Measurements from ENCODE around the gene ELF4. TPM values are rescaled to one million over a fixed set of nuclear protein-coding genes. Genes with fewer than 3 reads are reported as not detected.

ELF4 gene
- total and polyA plus RNA-seq, 3 donors from 2014 or later = 4.2 to 10.2 (median 5.0) TPM

GRCh38 chrX:130024127-130024526 is 86.2 kb downstream of the ELF4 start:
- Histone ChIP-seq H3K27me3 (no peaks in the 10 kb centered on the region), H3K4me3 (no peak overlapping the region), H3K27ac (no peak overlapping the region), H3K4me1 (peaks cover 3% of the 10 kb centered on the region), H3K36me3 (ENCODE audit: low read depth, missing control alignments) (no peaks in the 10 kb centered on the region), H3K9me3 (no peaks in the 10 kb centered on the region)
- intact Hi-C loops (cut with DNase I; ENCODE audit: low total_unique reads) = no loop called here
- WGBS, 2 donors = 30 to 51% methylated on average over 8 to 9 of the region's 9 CpGs
- no peak for TF ChIP-seq POLR2A (IDR thresholded peaks at IDR 0.05)
- TF ChIP-seq, protein P1, sequence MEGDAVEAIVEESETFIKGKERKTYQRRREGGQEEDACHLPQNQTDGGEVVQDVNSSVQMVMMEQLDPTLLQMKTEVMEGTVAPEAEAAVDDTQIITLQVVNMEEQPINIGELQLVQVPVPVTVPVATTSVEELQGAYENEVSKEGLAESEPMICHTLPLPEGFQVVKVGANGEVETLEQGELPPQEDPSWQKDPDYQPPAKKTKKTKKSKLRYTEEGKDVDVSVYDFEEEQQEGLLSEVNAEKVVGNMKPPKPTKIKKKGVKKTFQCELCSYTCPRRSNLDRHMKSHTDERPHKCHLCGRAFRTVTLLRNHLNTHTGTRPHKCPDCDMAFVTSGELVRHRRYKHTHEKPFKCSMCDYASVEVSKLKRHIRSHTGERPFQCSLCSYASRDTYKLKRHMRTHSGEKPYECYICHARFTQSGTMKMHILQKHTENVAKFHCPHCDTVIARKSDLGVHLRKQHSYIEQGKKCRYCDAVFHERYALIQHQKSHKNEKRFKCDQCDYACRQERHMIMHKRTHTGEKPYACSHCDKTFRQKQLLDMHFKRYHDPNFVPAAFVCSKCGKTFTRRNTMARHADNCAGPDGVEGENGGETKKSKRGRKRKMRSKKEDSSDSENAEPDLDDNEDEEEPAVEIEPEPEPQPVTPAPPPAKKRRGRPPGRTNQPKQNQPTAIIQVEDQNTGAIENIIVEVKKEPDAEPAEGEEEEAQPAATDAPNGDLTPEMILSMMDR (IDR thresholded peaks at IDR 0.05) = no peak
- DNase-seq = peak; percentile 63

DNA sequence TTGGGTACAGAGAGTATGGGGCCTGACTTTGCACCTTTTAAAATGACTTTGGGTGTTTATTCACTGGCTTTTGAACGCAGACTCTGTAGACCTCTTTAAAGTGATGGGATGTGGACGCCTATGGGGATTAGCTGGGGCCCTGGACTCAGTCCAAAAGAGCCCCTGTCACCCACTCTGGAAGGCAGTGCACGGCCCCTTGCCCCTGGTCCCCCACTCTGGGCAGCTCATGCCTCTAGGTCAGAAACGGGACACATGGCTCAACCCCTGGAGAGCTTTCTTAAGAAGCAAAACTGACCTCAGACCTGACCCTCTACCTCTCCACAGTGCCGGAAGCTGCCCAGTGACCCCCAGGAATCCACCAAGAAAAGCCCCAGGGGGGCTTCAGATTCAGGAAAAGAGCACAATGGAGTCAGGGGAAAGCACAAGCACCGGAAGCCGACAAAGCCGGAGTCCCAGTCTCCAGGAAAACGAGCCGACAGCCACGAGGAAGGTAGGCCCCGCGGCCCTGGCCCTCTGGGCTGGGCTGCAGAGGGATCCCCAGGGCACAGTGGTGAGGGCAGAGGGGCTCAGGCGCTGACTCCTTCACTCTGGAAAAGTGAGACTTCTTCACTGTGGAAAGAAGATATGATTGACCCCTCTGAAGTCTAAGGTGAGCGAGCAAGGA is 89.5 kb downstream of the ELF4 start:
- 73 to 86% methylated on average over 2 to 10 of the region's 15 CpGs for WGBS, 2 donors
- Histone ChIP-seq H3K27me3 (no peaks in the 10 kb centered on the region), H3K9me3 (no peaks in the 10 kb centered on the region), H3K36me3 (ENCODE audit: low read depth, missing control alignments) (no peaks in the 10 kb centered on the region), H3K4me1 (peaks cover 3% of the 10 kb centered on the region), H3K4me3 (no peak overlapping the region), H3K27ac (no peak overlapping the region)
- TF ChIP-seq POLR2A (IDR thresholded peaks at IDR 0.05) = no peak
- TF ChIP-seq, protein P1 (IDR thresholded peaks at IDR 0.05) = no peak
- no peak for DNase-seq
- intact Hi-C loops (cut with DNase I; ENCODE audit: low total_unique reads) = no loop called here

DNA sequence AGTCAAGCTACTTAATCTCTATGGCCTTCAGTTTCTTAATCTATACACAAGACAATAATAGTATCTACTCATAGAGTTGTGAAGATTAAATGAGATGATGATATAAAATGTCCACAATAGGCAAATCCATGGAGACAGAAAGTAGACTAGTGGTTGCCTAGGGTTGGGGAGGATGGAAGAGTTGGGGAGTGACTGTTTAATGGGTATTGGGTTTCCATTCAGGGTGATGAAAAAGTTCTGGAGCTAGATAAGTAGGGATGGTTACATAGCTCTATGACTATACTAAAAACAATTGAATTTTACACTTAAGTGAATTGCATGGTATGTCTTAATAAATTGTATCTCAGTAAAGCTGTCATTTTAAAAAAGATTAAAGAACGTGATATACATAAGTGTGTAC is 92.2 kb downstream of the ELF4 start:
- 70 to 74% methylated on average over 1 of the region's 1 CpG for whole genome bisulfite sequencing, 2 donors

GRCh38 chrX:130015181-130015580 is 95.1 kb downstream of the ELF4 start:
- no peaks in the 10 kb centered on the region for H3K36me3 ChIP-seq (ENCODE audit: low read depth, missing control alignments)
- no peak overlapping the region for H3K27ac ChIP-seq
- peaks cover 3% of the 10 kb centered on the region for H3K4me1 ChIP-seq
- WGBS, 2 donors = 74% methylated on average over 6 of the region's 15 CpGs; no CpG with 5 or more reads in 1 of the 2 donors
- TF ChIP-seq, protein P1 (IDR thresholded peaks at IDR 0.05) = no peak
- no peaks in the 10 kb centered on the region for H3K9me3 ChIP-seq
- intact Hi-C loops (cut with DNase I; ENCODE audit: low total_unique reads) = no loop called here
- H3K27me3 ChIP-seq = no peaks in the 10 kb centered on the region
- H3K4me3 ChIP-seq = no peak overlapping the region
- no peak for DNase-seq

More for the DNA sequence above, 92.2 kb downstream of the ELF4 start:
- H3K36me3 ChIP-seq (ENCODE audit: low read depth, missing control alignments) = no peaks in the 10 kb centered on the region
- DNase-seq = no peak
- H3K4me3 ChIP-seq = no peak overlapping the region
- peaks cover 3% of the 10 kb centered on the region for H3K4me1 ChIP-seq
- H3K27me3 ChIP-seq = no peaks in the 10 kb centered on the region
- intact Hi-C loops (cut with DNase I; ENCODE audit: low total_unique reads) = no loop called here
- TF ChIP-seq, protein P1 (IDR thresholded peaks at IDR 0.05) = no peak
- TF ChIP-seq POLR2A (IDR thresholded peaks at IDR 0.05) = no peak
- no peaks in the 10 kb centered on the region for H3K9me3 ChIP-seq
- no peak overlapping the region for H3K27ac ChIP-seq

Other genes starting within 250 kb of the ELF4 start
- gene UTP14A, start 204.3 kb downstream of the ELF4 start, total RNA-seq = 1 to 10 TPM; 4.5 to 4.8 TPM
- gene UTP14A, start 204.3 kb downstream of the ELF4 start, polyA plus RNA-seq (ENCODE audit: insufficient read depth, low read depth, low replicate concordance) = 4.6 TPM
- gene BCORL1, start 127.9 kb downstream of the ELF4 start, total RNA-seq = 10 to 100 TPM; 32.3 to 33.1 TPM
- 27.7 TPM for gene BCORL1, start 127.9 kb downstream of the ELF4 start, polyA plus RNA-seq (ENCODE audit: insufficient read depth, low read depth, low replicate concordance)
- 10 to 100 TPM; 55.1 to 70.1 TPM for gene AIFM1, start 55.3 kb upstream of the ELF4 start, total RNA-seq
- 67.1 TPM for gene AIFM1, start 55.3 kb upstream of the ELF4 start, polyA plus RNA-seq (ENCODE audit: insufficient read depth, low read depth, low replicate concordance)
- 1 to 10 TPM; 1.4 to 1.7 TPM for gene RAB33A, start 61.5 kb upstream of the ELF4 start, total RNA-seq
- gene RAB33A, start 61.5 kb upstream of the ELF4 start, polyA plus RNA-seq (ENCODE audit: insufficient read depth, low read depth, low replicate concordance) = 1.3 TPM
- 10 to 100 TPM; 24.5 to 34.4 TPM for gene ZNF280C, start 158.4 kb upstream of the ELF4 start, total RNA-seq
- 12.5 TPM for gene ZNF280C, start 158.4 kb upstream of the ELF4 start, polyA plus RNA-seq (ENCODE audit: insufficient read depth, low read depth, low replicate concordance)
- gene SLC25A14, start 229.4 kb upstream of the ELF4 start, total RNA-seq = 10 to 100 TPM; 15.2 to 19.2 TPM
- gene SLC25A14, start 229.4 kb upstream of the ELF4 start, polyA plus RNA-seq (ENCODE audit: insufficient read depth, low read depth, low replicate concordance) = 16.8 TPM

All from testis (tissue), 3 donors.